Non-pigmented ciliary epithelial cell (primary cell): Measurements from ENCODE around the gene NEO1.

Source experiments
- DNase-seq: peaks from one replicate; pipeline ENCODE4 v3.0.0-alpha.2; 2010; ENCODE audit warnings: low read depth

NEO1 gene

DNA sequence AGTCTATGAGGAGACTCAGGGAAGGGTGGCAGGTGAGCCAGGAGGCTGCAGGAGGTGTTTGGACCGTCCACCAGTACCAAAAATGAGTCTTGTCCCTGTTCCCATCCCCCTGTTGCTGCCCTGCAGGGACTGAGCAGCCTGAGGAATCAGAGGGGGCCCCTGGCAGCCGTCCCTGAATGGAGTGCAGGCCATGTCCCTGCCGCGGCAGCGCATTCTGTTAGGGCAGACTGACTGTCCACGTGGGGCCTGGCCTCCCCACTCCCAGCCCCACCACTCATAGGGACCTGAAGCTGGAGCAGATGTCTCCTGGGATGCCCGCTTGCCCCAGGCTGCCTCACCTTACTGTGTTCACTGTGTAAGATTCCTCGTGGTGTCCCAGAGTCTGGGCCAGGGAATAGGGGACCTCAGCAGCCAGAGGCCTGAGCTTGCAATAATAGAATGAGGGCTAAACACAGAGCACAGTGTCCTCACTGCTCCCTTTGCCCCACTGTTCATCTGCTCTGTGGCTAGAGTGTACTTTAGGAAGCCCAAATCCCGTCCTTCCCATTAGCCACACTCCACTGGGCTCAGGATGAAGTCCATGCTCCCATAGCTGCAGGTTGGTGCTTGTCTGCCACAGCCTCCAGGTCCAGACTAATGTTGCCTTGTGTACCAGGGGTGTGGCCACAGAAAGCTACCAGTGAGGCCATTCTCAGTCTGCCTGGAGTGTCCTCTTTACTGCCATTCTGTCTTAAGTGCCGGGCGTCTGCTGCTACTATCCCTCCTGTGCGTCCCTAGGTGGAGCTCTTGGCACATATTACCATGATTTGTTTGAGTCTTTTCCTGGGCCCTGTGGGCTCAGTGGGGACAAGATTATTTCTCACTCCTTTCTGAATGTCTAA, 253.3 kb downstream of the NEO1 start:
- DNase-seq = peak; percentile 46

DNA sequence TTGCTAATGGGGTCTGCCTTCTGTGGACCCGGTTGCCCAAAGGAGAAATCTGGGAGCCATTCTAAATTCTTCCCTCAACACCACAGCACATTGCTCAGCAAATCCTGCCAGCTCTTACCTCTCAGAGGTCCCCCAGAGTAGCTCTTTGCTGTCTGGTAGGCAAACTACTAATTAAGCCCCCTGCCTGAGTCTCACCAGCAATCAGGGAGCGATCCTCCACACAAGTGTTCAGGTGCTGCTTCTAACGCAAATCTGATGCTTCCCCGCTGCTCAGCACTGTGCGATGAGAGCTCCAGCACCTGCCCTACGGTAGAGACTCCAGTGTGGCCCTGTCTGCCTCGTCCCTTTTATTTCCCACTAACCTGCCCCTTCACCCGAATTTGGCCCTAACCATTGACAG, 256.0 kb downstream of the NEO1 start:
- no peak for DNase-seq

DNA sequence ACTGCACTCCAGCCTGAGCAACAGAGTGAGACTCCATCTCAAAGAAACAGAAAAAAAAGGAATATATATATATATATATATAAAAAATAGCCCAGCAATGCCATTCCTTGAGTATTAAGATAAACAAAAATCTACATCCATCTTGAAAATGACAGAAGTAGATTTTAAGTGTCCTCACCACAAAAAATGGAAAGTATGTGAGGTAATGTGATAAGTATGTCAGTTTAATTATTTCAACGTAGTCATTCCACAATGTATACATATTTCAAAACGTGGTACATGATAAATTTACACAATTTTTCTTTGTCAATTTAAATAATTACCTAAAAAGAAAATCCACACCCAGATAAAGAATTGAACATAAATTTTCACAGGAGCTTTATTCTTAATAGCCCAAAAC, 261.6 kb downstream of the NEO1 start:
- no peak for DNase-seq

DNA sequence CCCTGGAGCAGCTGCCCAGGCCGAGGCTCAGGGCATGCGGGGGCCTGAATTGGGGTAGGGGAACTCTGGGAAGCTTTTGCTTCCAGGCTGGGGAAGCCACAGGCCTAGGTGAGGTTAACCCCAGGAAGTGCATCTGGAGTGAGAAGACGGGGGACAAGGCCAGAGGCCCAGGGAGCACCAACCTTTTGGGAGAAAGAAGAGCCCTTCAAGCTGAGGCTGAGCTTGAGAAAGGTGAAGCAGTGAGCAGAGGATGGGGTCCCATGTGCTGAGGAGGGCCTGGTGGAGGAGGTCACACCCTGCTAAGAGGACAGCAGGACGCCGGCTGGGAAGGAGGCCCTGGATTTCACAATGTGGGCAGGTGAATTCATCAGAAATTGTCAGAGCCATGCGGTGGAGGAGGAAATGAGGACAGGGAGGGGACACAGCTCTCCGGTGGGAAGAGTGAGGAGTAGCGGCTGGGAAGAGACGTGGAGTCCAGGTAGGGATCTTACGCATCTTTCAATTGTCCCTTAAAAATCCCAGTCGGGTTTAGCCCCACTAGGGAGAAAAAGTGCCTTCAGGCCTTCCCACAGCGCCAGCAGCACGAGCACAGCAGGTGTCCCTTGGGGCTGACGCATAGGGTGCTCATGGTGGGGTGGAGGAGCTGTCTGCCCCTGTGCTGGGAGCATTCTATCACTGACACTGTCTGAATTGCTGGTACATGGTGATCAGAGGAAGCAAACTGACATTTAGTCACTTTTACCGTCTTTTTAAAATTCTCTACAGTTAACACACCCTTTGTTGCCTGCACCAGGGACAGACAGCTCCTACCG, 265.6 kb downstream of the NEO1 start:
- no peak for DNase-seq

DNA sequence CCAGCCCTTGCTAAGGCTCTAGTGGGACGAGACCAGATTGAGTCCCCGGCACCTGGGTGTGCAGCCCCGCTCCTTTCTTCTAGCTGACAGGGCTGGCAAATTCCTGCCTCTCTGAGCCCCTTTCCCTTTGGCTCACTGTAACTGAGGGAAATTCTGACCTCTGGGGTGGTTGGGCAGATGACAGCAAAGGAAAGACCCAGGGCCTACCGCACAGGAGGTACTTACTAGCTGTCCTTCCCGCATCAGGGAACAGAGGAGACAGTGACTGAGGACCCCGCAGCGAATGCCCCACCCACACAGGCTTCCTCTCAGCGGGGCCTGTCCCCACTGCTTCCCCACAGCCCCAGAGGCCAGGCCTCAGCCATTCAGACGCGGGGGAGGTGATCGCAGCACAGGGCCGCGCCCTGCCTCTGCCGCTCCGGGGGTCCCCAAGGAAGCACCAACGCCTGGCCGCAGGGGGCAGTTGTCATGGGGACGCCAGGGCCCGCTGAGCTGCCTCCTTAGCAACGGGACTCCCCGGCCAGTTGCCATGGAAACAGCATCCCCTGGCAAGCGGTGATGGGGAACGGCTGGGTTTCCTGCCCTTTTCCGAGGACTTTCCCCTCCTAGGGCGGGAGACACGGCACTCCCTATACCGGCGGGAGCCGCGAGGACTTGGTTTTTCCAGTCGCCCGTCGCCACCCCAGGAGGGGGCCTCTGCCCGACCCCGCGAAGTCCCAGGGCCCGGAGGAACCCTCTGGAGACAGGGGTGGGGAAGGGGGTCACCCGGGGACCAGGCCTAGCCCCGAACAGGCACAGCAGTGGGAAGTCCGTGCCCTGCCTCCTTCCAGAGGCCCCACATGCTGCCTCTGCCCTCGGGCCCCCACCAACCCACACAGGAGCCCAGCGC, 266.4 kb downstream of the NEO1 start:
- no peak for DNase-seq

DNA sequence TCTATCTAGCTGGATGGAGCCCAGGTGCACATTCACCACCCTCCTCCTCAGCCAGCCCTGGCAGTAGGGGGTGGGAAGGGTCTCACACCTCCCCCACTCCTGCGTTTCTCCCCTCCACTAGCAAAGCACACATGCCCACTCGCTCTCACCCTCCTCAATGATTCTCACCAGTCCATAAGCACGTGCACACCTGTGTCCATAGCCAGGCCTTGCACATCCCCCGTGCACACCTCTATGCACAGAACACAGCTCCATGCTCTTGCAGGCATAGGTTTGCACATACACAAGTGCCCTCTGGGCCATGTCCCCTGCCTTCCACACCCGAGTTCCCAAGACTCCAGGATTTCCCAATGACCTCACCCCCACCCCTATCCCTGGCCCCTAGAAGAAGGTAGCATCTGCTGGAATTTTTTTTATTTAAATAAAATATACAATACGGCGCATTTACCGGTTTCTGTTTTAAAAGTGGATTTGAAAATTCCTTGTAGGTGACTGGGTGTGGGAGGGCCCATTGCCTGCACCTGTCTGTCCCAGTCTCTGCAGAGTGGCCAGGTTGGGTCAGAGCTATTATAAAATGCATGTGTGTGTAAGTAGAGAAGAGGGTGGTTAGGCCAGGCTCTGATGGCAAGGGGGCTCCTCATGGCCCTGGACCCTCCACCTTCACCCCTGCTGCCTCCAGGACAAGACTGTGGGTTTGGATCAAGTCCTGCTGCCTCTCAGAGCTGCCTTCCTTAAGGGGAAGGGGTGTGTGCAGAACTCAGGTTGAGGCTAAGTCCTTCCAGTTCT, 267.4 kb downstream of the NEO1 start:
- no peak for DNase-seq

DNA sequence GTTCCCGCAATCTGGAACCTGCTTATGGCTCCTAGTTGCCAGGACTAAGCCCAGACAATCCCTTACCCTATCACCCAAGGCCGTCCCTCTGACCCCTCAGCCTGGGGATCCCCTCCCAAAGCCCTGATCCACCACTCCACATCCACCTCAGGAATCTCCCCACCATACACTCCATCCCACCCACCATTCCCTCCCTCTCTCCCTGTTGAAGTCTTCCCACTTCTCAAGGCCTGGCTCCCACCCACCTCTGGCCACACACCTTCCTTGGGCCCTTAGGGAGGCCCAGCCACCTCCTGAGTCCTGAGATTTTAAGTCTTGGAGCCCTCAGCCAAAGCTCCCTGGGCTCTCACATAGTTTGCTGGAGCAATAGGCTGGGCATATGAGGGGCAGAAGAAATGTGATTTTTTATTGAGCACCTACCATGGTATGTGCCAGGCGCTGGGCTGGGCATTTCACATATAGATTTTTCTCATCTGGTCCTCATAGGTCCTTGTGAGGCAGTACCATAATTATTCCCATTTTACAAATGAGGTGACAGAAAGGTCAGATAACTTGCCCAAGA, 268.4 kb downstream of the NEO1 start:
- no peak for DNase-seq

DNA sequence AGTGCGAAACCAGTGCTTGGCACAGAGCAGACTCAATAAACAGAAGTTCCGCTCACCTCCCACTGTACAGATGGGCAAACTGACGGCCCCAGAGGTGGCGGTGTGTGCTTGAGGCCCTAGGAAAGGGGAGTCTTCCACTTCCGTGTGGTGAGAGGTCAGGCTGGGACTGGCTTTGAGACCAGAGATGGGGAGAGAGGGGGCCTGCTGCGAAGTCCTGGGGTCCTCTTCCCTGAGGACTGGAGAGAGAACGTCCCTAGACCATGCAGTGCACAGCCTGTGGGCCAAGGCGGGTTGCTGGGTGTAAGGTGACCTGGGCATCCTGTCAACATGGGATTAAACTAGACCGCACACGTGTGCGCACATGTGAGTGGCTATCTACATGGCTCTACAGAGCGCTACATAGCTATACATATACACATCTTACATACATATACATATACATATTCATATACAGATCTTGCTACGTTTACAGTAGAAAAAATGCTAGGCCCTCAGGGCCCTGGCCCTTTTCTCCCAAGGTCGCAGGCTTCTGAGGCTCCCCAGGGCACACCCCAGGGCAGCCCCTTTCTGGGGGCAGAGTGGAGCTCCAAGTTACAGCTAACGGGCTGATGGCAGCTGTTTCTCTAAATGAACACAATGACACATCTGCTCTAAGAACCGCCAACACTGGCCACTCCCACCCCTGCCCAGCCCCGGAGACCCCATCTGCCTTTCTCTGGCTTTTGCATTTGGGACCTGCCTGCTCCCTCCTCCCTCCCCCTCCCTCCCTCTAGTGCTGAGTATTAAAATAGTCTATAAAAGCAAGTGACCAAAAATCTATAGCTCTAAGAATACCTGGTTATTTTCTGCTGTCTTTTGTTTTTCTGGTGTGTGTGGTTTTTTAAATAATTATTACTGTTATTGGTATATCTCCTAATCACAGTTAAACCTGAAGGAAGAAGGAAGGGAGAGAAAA, 269.5 kb downstream of the NEO1 start:
- no peak for DNase-seq

DNA sequence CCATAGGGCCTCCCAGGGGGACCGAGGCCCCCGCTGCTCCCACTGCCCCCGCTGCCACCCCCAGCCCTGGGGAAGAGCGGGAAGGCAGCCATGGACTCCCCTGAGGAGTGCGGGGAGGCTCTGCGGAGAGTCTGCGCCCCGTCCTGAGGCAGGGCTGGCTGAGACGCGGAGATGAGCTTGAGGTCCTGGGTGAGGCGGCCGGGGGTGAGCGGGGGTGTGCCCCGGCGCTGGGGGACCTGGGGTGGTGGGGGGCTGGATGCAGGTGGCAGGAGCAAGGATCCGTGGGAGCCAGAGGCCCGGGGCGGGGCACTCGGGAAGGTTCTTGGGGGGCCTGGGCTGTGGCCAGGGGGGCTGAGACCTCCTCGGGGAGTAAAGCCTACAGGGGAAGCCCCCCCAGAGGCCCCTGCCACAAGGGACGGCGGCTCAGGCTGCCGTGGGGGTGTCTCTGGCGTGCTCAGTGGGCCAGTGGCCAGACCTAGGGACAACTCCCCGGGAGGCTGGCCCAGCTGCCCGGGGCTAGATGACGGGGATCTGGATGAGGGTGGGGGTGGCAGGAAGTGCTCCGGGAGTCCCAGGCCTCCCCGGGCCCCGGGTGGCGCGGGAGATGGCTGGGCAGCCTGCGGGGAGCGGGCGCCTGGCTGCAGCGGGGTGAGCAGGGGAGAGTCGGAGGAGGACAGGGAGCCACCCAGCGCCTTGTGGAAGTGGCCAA, 270.6 kb downstream of the NEO1 start:
- no peak for DNase-seq

DNA sequence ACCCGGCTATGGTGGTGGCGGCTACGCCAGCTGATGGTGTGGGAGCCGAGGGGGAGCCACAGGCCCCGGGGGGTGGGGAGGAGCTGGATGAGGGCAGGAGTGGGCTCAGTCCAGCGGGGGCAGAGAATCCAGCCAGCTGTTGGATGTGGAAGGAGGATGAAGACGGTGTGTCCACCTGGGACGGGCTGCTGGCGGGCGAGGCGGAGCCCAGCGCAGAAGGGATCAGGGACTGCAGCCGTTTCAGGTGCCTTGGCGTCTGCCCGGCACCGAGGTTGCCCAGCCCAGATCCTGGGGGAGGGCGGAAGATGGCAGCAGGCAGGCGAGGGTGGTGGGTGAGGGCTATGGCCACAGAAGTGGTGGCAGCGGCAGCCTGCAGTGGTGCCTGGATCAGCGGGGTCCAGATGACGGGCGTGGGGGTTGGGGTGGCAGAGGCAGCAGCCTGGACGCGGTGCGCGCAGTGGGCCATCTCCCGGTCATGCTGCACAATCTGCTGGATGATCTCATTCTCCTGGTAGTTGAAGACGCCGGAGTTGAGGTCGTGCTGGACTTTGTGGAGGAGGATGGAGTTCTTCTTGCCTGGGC, 271.2 kb downstream of the NEO1 start:
- no peak for DNase-seq

DNA sequence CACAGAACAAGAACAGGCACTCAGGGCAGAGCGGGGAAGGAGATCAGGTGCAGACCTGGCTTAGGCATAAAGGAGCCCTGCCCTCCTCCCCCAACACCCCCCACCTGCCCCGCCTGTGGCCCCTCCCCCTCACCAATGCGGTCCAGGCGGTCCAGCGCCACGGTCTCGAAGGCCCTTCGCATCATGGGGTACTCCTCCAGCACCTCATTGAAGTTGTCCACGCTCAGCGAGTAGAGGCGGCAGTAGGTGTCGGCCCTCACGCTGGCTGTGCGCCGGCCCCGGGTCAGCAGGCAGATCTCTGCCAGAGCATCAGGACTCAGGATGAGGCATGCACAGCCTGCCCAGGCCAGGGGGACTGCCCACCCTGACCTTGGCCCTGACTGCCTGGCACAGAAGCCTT, 271.7 kb downstream of the NEO1 start:
- no peak for DNase-seq

DNA sequence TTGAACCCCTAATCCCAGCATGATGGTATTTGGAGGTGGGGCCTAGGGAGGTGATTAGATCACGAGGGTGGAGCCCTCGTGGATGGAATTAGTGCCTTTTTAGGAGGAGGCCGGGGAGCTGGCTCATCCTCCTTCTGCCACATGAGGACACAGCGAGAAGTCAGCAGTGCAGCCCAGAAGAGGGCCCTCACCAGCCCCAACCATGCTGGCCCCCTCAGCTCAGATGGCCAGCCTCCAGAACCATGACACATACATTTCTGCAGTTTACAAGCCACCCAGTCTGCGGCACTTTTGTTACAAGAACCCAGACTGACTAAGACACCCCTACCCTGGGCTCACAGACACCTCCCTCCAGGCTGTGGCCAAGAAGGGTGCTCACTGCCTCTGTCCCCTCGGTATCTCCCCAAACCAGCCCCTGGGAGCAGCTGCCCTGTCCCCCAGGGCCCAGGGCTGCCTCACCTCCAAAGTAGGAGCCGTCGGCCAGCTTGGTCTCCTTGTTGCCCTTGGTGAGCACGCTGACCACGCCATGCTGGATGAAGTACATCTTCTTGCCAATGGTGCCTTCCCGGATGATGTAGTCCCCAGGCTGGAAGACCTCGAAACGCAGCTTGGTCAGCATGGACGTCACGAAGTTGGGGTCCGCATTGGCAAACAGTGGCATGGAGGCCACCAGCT, 272.4 kb downstream of the NEO1 start:
- DNase-seq = no peak

DNA sequence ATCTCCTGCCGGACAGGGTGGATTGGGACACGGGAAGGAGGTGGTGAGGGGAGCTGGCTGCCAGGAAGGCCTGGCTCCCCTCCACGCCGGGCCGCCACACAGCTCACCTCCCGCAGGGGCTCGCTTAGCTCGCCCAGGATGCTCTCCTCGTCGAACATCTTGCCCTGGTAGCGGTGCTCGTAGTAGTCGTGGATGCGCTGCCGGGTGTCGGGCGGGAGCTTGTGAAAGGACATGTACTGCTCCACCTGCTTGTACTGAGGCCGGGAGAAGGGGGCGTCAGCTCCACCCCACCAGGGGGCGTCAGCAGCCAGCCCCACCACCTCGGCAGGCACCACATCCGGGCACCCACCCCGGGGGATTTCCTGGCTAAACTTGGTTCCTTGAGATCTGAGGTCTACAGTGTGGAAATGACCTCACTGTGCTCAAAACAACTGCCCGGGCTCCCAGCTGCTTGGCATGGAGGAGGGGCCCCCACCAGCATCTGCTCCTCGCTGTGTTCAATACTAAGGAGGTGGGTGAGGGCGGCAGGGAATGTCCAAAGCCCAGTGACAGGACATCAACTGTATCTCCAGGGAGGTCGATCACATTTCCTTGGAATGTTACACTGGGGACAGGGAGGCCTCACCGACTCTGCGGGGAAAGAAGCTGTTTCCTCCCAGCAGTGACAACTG, 273.1 kb downstream of the NEO1 start:
- no peak for DNase-seq

DNA sequence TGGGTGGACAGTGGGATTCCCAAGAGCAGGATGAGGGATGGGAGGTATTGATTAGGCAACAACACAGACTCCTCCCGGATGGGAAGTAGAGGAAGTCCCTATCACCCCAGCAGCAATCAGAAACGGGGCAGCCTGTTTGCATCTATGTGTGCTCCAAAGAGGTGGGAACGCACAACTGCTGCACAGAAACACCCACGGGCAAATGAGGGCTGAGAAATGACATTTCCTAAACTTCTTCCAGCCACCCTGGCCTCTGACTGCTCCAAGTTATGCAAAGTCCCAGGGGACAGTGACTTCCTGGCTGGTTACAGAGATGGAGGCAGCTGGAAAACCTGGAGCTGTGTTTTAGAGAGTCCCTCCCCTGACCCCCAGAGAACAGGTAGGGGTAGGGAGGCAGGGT, 273.9 kb downstream of the NEO1 start:
- no peak for DNase-seq

DNA sequence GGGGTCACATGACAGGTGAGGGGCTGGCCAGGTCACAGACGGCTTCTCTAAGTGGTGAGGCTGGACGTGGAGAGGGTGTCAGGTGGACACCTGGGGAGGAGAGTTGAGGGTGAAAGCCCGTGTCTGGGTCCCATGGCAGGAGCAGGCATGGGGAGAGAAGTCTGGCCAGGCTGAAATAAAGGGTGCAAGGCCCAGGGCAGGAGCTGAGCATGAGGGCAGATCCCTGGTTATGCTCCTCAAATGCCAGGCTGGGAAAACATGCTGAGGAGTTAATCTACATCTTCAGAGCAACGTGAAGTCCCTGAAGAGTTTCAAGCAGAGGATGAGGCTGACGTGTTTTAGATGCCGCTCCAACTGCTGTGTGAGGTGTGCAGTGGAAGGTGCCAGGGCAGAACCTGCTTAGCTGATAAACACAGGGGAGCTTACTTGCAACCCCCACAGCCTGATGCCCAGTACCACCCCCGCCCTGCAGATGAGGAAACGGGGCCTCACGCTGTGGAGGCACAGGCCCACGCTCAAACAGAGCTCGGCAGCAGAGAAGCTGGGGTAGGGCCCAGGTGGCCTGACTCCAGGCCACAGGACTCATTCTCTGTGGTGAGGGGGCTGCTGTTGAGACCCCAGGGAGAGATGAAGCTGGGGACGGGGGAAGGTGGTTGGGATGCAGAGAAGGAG, 276.0 kb downstream of the NEO1 start:
- no peak for DNase-seq

DNA sequence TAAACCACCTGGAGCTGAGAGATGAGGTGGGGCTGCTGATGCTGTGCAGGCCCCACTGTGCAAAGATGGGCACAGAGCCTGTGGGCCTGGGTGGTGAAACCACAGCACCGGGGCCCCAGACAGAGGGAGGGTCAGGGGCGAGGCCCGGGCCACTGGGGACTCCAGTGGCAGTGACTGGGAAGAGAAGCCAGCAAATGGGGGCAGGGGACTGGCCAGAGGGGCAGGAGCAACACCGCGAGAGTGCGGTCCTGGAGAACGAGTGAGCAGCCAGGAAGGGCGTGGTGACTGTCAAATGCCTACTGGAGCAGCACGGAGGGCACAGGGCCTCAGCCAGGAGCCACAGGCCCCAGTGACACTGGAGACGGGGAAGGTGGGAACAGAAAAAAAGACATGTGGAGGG, 276.7 kb downstream of the NEO1 start:
- no peak for DNase-seq

DNA sequence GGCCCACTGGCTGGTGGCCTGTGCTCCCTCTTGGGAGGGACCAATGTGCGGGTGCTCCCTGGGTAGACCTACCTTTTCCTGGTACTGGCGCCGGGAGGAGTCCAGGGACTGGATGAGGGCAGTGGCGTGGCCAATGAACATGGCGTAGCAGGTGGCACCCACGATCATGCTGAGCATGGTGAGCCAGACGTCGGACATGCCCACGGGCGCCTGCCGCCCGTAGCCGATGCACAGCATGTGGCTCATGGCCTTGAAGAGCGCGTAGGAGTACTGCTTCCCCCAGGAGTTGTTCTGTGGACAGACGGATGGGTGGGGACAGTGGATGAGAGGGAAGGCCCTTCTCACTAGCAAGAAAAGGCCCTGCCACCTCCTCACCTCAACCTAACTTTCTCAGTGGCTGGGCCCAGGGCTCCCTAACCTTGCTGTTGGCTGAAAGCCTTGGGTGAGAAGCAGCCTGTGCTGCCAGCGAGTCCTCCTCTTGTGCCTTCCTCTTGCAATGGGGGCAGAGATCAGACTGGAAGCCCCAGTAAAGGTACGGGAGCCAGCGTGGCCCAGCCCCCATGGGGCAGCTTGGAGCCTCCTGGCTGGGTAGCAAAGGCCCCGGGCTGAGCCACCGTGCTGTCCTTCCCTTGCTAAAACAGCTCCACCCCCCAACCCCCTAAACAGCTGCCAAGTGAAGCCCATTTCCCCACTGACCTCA, 277.4 kb downstream of the NEO1 start:
- DNase-seq = no peak
